ENCODE data around the gene RAB25.
A peak's percentile ranks its signal among the peaks of the same experiment; 100 is the strongest.

The RAB25 gene

GRCh38 chr1:156051011-156051725, 9.8 kb upstream of the RAB25 start:
- no peak overlapping the region for H4K8ac ChIP-seq (ENCODE audit: low read length)
- H3K18ac ChIP-seq (ENCODE audit: low read depth in 1 of 2, low read length in 2 of 2), result no peak overlapping the region
- H3K23ac ChIP-seq (ENCODE audit: low read length in 2 of 2), result no peak overlapping the region
- no peak overlapping the region for H2AK5ac ChIP-seq (ENCODE audit: low read length, severe bottlenecking)
- no peak overlapping the region for H3K4ac ChIP-seq (ENCODE audit: low read depth in 1 of 2, low read length in 2 of 2)
- no peak overlapping the region for H2BK15ac ChIP-seq (ENCODE audit: low read depth, poor library complexity, severe bottlenecking)
- 100% methylated on average over 5 of the region's 7 CpGs for whole genome bisulfite sequencing
- no peak overlapping the region for H3K27ac ChIP-seq (ENCODE audit: low read length, poor library complexity, severe bottlenecking)
- no peaks in the 10 kb centered on the region for H3K27me3 ChIP-seq (ENCODE audit: control insufficient read depth in 1 of 2, insufficient read depth in 1 of 2, low read length in 2 of 2)
- H4K91ac ChIP-seq (ENCODE audit: low read length), result no peak overlapping the region
- H3K79me1 ChIP-seq (replicated peaks; ENCODE audit: low read length, poor library complexity, severe bottlenecking), result peaks cover 32% of the 10 kb centered on the region
- no peak overlapping the region for H3K9ac ChIP-seq (ENCODE audit: low read length)
- H3K4me1 ChIP-seq (ENCODE audit: control insufficient read depth, insufficient read depth, low read depth, low read length), result peaks cover 12% of the 10 kb centered on the region
- no peak overlapping the region for H3K4me3 ChIP-seq (ENCODE audit: insufficient read depth in 1 of 2, low read depth in 1 of 2, low read length in 2 of 2)
- no peak overlapping the region for H2BK5ac ChIP-seq (ENCODE audit: low read depth, low read length, poor library complexity, severe bottlenecking)
- H3K36me3 ChIP-seq (ENCODE audit: control insufficient read depth in 1 of 2, insufficient read depth in 2 of 2, low read depth in 1 of 2, low read length in 2 of 2), result peaks cover 31 to 34% of the 10 kb centered on the region in 2 experiments
- H2BK120ac ChIP-seq (ENCODE audit: low read depth, low read length), result no peak overlapping the region
- H3K14ac ChIP-seq (ENCODE audit: low read length in 2 of 2), result no peak overlapping the region
- no peak for DNase-seq
- no peak overlapping the region for H2AFZ ChIP-seq (ENCODE audit: low read depth, low read length)
- H2BK12ac ChIP-seq (ENCODE audit: low read length in 2 of 2), result no peak overlapping the region
- H3K9me3 ChIP-seq (ENCODE audit: control insufficient read depth, low read length), result no peaks in the 10 kb centered on the region
- no peak overlapping the region for H3K4me2 ChIP-seq (ENCODE audit: low read length, poor library complexity, severe bottlenecking)

- H3K9me3 ChIP-seq (ENCODE audit: control insufficient read depth, low read length), result no peaks in the 10 kb centered on the region
- no peak overlapping the region for H2AK5ac ChIP-seq (ENCODE audit: low read length, severe bottlenecking)
- 1% methylated on average over 35 of the region's 63 CpGs for WGBS
- H2BK15ac ChIP-seq (ENCODE audit: low read depth, poor library complexity, severe bottlenecking), result no peak overlapping the region
- peaks cover 37 to 39% of the 10 kb centered on the region in 2 experiments for H3K36me3 ChIP-seq (ENCODE audit: control insufficient read depth in 1 of 2, insufficient read depth in 2 of 2, low read depth in 1 of 2, low read length in 2 of 2)
- peaks cover 37% of the 10 kb centered on the region for H3K79me1 ChIP-seq (replicated peaks; ENCODE audit: low read length, poor library complexity, severe bottlenecking)
- H4K91ac ChIP-seq (ENCODE audit: low read length), result peak overlapping the region; percentile 1
- no peak overlapping the region for H2BK5ac ChIP-seq (ENCODE audit: low read depth, low read length, poor library complexity, severe bottlenecking)
- no peaks in the 10 kb centered on the region for H3K27me3 ChIP-seq (ENCODE audit: control insufficient read depth in 1 of 2, insufficient read depth in 1 of 2, low read length in 2 of 2)
- peak overlapping the region; percentile 29 to 95 for H3K18ac ChIP-seq (ENCODE audit: low read depth in 1 of 2, low read length in 2 of 2)
- H2BK12ac ChIP-seq (ENCODE audit: low read length in 2 of 2), result peak overlapping the region in 1 of 2 experiments; percentile 19
- DNase-seq, result peak; percentile 86
- peak overlapping the region; percentile 80 for H2AFZ ChIP-seq (ENCODE audit: low read depth, low read length)
- H3K4me3 ChIP-seq (ENCODE audit: insufficient read depth in 1 of 2, low read depth in 1 of 2, low read length in 2 of 2), result peak overlapping the region; percentile 86 to 92
- H3K23ac ChIP-seq (ENCODE audit: low read length in 2 of 2), result peak overlapping the region in 1 of 2 experiments; percentile 61
- H3K9ac ChIP-seq (ENCODE audit: low read length), result peak overlapping the region; percentile 83
- H4K8ac ChIP-seq (ENCODE audit: low read length), result no peak overlapping the region
- H3K4ac ChIP-seq (ENCODE audit: low read depth in 1 of 2, low read length in 2 of 2), result peak overlapping the region in 1 of 2 experiments; percentile 5
- peak overlapping the region in 1 of 2 experiments; percentile 93 for H3K14ac ChIP-seq (ENCODE audit: low read length in 2 of 2)
- peaks cover 12% of the 10 kb centered on the region for H3K4me1 ChIP-seq (ENCODE audit: control insufficient read depth, insufficient read depth, low read depth, low read length)
- no peak overlapping the region for H2BK120ac ChIP-seq (ENCODE audit: low read depth, low read length)
- H3K27ac ChIP-seq (ENCODE audit: low read length, poor library complexity, severe bottlenecking), result peak overlapping the region; percentile 15
- peak overlapping the region; percentile 84 for H3K4me2 ChIP-seq (ENCODE audit: low read length, poor library complexity, severe bottlenecking)
These were observed 7.8 kb upstream of the RAB25 start for GRCh38 chr1:156052862-156053767.

GRCh38 chr1:156053768-156054499, 7.0 kb upstream of the RAB25 start, which contains the start of gene UBQLN4:
UBQLN4 (minus strand) TSS chr1:156053798; CDS start chr1:156053701, 97 bp downstream.
- peak within 1 kb of the TSS; percentile 88 for H4K8ac ChIP-seq (ENCODE audit: low read length)
- peak; percentile 88 for DNase-seq
- no peaks in the 10 kb centered on the region for H3K9me3 ChIP-seq (ENCODE audit: control insufficient read depth, low read length)
- peaks cover 12% of the 10 kb centered on the region for H3K4me1 ChIP-seq (ENCODE audit: control insufficient read depth, insufficient read depth, low read depth, low read length)
- H3K4ac ChIP-seq (ENCODE audit: low read depth in 1 of 2, low read length in 2 of 2), result peak within 1 kb of the TSS; percentile 5 to 80
- H4K91ac ChIP-seq (ENCODE audit: low read length), result peak within 1 kb of the TSS; percentile 44
- peak within 1 kb of the TSS; percentile 95 for H2BK15ac ChIP-seq (ENCODE audit: low read depth, poor library complexity, severe bottlenecking)
- H3K23ac ChIP-seq (ENCODE audit: low read length in 2 of 2), result peak within 1 kb of the TSS in 1 of 2 experiments; percentile 61
- WGBS, result 1% methylated on average over 43 of the region's 49 CpGs
- H3K9ac ChIP-seq (ENCODE audit: low read length), result peak within 1 kb of the TSS; percentile 93
- no peaks in the 10 kb centered on the region for H3K27me3 ChIP-seq (ENCODE audit: control insufficient read depth in 1 of 2, insufficient read depth in 1 of 2, low read length in 2 of 2)
- H2BK120ac ChIP-seq (ENCODE audit: low read depth, low read length), result peak within 1 kb of the TSS; percentile 95
- H3K4me3 ChIP-seq (ENCODE audit: insufficient read depth in 1 of 2, low read depth in 1 of 2, low read length in 2 of 2), result peak within 1 kb of the TSS; percentile 86 to 96
- peak within 1 kb of the TSS in 1 of 2 experiments; percentile 19 for H2BK12ac ChIP-seq (ENCODE audit: low read length in 2 of 2)
- peak within 1 kb of the TSS; percentile 71 to 95 for H3K18ac ChIP-seq (ENCODE audit: low read depth in 1 of 2, low read length in 2 of 2)
- H3K36me3 ChIP-seq (ENCODE audit: control insufficient read depth in 1 of 2, insufficient read depth in 2 of 2, low read depth in 1 of 2, low read length in 2 of 2), result peaks cover 36 to 38% of the 10 kb centered on the region in 2 experiments
- peak within 1 kb of the TSS in 1 of 2 experiments; percentile 93 for H3K14ac ChIP-seq (ENCODE audit: low read length in 2 of 2)
- H2AFZ ChIP-seq (ENCODE audit: low read depth, low read length), result peak within 1 kb of the TSS; percentile 80
- H3K27ac ChIP-seq (ENCODE audit: low read length, poor library complexity, severe bottlenecking), result peak within 1 kb of the TSS; percentile 87
- peak within 1 kb of the TSS; percentile 92 for H2BK5ac ChIP-seq (ENCODE audit: low read depth, low read length, poor library complexity, severe bottlenecking)
- H3K79me1 ChIP-seq (replicated peaks; ENCODE audit: low read length, poor library complexity, severe bottlenecking), result peaks cover 37% of the 10 kb centered on the region
- no peak within 1 kb of the TSS for H2AK5ac ChIP-seq (ENCODE audit: low read length, severe bottlenecking)
- peak within 1 kb of the TSS; percentile 84 for H3K4me2 ChIP-seq (ENCODE audit: low read length, poor library complexity, severe bottlenecking)

Data from mesenchymal stem cell (in vitro differentiated cells and primary cell).